G401 (cell line): Measurements from ENCODE around the gene HES5. TPM values are rescaled to one million over a fixed set of nuclear protein-coding genes. Genes with fewer than 3 reads are reported as not detected.

ENCODE experiments used
- DNase-seq: peaks from one replicate; pipeline ENCODE4 v3.0.0-alpha.2; 2015; ENCODE audit warnings: low spot score
- in situ Hi-C: cut with HindIII; loops from 2 replicates; pipeline ENCODE4 v1.10.0; 2016; ENCODE audit warnings: low sequenced_read_pairs, mixed read lengths
- total RNA-seq: library from RNA; depleted of rRNA; stranded (reverse); fragments of >200 nt; shearing (Covaris generic); gene quantifications from 2 replicates; pipeline ENCODE4 v1.2.3, GENCODE V29; 2014

The HES5 gene
- total RNA-seq, 1 experiment from 2014 or later, result not detected

DNA sequence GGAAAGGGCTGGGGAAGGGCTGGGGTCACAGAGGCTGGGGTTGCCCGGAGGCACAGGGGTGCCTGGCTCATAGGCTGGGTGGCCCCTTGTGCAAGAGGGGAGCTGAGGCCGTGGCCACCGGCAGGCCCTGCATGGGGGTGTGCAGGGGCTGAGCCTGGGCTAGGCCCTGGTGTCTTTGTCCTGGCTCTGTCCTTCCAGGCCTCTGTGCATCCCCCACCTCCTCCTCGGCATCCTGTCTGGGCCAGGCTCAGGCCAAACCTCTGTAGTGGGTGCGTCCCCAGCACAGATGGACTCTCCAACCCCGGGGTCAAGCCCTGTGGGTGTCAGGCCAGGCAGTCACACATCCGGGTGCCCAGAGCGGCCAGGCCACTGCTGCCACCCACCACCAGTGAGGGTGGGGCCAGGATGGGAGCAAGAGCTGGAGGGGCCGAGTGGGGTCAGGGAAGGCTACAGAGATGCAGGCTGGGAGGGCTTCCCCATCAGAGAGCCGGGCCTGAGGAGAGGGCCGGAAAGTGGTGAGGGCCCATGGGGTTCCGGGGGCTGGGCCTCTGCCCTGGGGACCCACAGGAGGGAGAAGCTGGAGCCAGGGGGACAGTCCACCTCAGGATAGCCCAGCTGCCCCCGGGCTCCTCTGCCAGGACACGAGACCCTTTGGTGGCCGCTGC lies 23.0 kb downstream of the HES5 start:
- no peak for DNase-seq
- in situ Hi-C loops, result loop anchor here (25.0 kb wide), 1 partner anchor 95 kb away; the partner anchor contains the start of gene PEX10

DNA sequence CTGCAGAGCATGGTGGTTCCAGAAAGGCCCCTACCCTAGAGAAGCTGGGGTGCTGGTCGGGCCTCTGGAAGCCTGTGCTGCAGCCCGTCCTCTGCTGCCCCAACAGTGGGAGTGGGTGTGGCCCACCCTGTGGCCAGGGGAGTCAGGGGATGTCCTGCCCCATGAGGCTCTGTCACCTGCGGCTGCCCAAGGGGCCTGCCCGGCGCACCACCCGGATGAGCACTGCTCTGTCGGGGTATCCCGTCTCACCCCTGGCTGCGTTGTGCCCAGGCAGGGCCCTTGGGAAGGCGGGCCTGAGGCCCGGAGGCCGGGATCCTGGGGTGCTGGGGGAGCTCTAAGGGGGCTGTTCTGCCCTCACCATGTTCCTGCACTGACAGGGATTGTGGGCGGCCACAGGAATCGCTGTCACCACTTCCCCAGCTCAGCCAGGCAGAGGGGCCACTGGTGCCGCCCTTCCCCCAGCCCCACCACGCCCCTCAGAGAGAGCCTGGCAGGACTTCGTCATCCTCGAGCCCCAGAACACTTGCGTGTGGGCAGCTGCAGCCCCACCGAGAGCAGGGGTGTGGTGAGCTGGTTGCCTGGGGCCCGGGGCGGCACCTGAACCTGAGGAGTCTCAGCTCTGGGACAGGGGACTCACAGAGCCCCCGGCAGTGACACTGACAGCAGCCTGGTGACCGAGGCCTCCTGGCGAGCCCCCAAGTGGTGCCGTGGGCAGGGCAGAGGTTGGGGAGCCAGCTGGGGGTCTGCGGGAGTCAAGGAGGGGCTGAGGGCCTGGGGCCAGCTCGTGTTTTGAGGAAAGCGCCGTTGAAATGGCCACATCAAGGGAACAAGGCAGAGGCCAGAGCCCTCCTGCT lies 23.8 kb downstream of the HES5 start:
- in situ Hi-C loops, result loop anchor here (25.0 kb wide), 1 partner anchor 94 kb away; the partner anchor contains the start of gene PEX10
- DNase-seq, result no peak

DNA sequence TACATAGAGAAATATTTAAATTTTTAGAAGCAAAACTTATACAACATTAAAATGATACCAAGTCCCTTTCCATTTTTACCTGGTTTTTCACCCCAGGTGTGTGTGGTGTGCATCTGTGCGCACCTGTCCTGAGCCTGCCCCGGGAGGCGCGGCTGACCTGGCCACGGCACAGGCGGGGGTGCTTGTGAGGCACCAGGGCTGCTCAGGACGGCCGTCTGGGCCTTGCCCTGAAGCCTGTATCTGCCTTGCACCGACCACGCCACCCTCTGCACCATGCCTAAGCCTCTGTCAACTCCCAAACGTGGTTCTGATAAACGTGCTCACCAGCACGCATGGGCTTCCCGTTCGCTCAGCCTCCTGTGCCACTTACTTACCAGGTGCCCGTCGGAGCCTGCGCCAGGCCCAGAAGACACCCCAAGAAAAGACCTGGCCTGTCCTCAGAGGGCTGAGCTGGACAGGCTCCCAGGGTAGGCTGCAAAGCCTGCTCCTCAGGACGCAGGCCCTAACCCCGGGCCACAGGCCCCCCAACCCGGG lies 24.5 kb downstream of the HES5 start:
- in situ Hi-C loops, result loop anchor here (25.0 kb wide), 1 partner anchor 93 kb away; the partner anchor contains the start of gene PEX10
- DNase-seq, result no peak

GRCh38 chr1:2504949-2505272 lies 25.2 kb downstream of the HES5 start:
- in situ Hi-C loops, result loop anchor here (25.0 kb wide), 1 partner anchor 93 kb away; the partner anchor contains the start of gene PEX10
- no peak for DNase-seq

GRCh38 chr1:2504225-2504948 lies 25.7 kb downstream of the HES5 start:
- in situ Hi-C loops, result loop anchor here (25.0 kb wide), 1 partner anchor 92 kb away; the partner anchor contains the start of gene PEX10
- peak; percentile 24 for DNase-seq

DNA sequence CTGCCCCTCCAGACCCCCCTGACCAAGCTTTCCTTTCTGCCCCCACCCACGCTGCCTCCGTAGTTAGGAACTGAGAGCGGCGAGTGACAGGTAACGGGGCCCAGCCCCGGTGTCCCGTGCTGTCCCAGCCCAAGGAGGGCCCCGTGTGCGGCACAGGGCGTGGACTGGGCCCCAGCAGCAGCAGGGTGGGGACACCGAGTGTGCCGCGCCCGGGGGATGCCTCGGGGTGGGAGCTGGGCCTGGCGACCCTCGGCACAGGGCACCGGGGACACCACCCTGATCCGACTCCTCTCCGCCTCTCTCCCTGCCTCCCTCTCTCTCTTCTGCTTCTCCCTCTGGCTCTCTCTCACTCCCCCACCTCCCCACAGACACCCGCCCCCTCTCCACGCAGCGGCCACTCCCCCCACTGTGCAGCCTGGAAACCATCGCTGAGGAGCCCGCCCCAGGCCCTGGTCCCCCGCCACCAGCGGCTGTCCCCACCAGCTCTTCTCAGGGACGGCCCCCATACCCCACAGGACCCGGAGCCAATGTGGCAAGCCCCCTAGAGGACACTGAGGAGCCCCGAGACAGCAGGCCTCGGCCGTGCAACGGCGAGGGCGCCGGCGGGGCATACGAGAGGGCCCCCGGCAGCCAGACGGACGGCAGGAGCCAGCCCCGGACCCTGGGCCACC lies 26.4 kb downstream of the HES5 start:
- no peak for DNase-seq
- in situ Hi-C loops, result loop anchor here (25.0 kb wide), 1 partner anchor 91 kb away; the partner anchor contains the start of gene PEX10

DNA sequence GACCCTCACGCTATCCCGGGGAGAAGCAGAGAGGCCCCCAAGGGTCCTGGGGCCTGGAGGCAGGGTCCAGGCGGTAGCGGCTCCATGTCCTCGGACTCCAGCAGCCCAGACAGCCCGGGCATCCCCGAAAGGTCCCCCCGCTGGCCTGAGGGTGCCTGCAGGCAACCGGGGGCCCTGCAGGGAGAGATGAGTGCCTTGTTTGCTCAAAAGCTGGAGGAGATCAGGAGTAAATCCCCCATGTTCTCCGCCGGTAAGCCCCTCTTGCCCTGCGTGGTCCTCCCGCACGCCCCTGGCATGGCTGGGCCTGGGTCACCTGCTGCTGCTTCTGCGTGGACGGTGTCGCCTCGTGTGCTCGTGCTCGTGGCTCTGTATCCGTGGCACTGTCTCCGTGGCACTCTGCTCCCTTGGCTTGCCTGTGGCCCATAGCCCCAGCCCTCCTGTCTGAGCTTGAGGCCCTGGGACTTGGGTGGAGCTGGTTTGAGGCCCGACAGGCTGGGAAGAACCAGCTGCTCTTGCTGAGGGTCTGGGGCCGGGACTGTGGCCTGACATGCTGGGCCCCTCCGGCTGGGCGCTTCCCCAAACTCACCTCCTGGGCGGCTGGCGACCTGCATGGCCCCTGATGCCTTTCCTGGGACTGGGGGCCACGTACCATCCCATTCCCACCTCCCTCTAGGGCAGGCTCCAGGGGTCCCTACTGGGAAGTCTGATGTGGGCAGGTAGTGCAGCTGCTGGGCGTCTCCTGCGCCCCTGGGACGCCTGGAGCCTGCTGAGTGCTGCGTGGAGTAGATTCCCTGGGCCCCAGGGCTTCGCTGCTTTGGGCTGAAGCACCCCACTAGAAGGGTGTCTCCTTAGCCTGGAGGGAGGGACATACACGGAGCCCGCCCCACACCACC lies 27.2 kb downstream of the HES5 start:
- DNase-seq, result no peak
- in situ Hi-C loops, result loop anchor here (25.0 kb wide), 1 partner anchor 91 kb away; the partner anchor contains the start of gene PEX10

GRCh38 chr1:2502210-2502609 lies 27.9 kb downstream of the HES5 start:
- in situ Hi-C loops, result loop anchor here (25.0 kb wide), 1 partner anchor 90 kb away; the partner anchor contains the start of gene PEX10
- DNase-seq, result no peak

DNA sequence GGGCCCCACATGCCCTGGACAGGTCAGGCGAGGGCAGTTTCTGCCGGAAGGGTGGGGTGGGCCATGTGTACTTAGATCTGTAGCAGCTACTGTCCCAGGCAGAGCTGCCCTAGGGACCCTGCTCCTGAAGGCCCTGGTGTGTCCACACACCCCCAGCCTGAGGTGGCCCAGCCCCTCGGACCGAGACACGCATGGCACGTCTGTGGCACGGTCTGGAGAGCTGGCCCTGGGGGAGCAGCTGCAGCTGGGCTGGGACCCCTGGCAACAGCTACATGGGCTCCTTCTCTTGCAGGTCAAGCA lies 28.3 kb downstream of the HES5 start:
- in situ Hi-C loops, result loop anchor here (25.0 kb wide), 1 partner anchor 89 kb away; the partner anchor contains the start of gene PEX10
- no peak for DNase-seq

DNA sequence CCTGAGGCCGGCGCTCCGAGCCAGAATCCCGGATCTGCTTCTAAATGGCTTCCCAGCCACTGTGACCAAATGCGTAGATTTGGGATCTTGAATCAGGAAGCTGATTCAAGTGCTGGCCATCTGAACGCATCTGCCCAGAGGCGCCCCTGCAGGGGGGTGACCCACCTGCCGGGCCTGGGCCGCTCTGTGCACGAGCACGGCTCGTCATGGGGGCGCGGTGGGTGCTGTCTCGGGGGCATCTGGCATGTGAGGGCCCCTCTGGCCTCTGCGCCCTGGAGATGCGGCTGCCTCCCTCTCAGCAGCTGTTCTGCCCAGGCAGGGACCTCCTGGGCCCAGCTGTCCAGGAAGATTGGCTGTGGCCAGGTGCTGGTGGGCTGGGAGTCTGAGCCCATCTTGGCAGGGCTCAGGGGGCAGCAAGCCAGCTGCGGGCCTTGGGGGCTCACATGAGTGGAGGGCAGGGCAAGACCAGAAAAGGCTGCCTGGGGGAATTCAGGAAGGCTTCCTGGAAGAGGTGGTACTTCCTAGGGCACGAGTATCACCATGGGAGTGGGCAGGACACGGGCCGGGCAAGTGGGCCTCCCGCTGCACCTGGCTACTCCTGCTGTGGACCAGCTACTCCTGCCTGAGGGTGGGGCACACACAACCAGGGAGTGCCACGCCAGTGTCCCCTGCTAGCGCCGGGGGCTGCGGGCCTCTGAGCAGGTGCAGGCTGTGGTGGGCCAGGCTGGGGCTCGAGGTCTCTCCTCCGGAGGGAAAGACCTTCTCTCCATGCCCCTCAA lies 28.8 kb downstream of the HES5 start:
- in situ Hi-C loops, result loop anchor here (25.0 kb wide), 1 partner anchor 89 kb away; the partner anchor contains the start of gene PEX10
- no peak for DNase-seq

GRCh38 chr1:2499986-2500596 lies 30.0 kb downstream of the HES5 start:
- in situ Hi-C loops, result loop anchor here (25.0 kb wide), 1 partner anchor 88 kb away; the partner anchor contains the start of gene PEX10
- DNase-seq, result no peak

DNA sequence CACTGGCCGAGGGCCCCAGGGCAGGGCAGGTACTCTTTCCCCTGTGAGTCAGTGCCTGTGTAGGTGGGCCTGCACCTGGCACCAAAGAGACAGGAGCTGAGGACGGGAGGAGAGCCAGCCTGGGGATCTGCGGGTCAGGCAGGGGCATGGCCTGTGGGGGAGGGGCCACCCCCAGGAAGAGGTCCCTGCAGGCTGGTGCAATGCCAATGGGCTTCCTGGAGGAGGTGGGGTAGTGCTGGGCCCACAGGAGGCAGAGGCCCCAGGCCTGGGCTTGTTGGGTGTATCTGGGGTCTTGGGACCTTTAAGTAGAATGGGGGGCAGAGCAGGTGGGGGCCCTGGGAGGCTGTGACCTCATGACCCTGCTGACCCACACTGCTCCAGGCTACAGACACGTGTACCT lies 30.8 kb downstream of the HES5 start:
- no peak for DNase-seq
- in situ Hi-C loops, result no loop called here

GRCh38 chr1:2498648-2499047 lies 31.4 kb downstream of the HES5 start:
- no peak for DNase-seq
- in situ Hi-C loops, result no loop called here

DNA sequence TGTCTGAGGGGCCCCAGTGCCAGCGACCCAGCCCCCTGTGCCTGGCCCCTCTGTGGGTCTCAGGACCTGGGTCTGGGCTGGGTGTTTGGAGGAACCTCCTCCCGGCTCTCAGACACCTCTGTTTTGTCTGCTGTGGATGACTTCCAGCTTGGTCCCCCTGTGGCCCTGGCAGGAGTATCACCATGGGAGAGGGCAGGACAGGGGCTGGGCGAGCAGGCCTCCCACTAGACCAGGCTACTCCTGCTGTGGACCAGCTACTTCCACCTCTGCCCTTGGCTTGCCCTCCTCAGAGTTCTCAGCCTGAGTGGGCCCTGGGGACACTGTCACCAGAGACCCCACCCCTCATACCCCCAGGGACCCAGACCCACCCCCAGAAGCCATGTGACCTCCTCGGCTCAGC lies 32.2 kb downstream of the HES5 start:
- DNase-seq, result no peak
- in situ Hi-C loops, result no loop called here

DNA sequence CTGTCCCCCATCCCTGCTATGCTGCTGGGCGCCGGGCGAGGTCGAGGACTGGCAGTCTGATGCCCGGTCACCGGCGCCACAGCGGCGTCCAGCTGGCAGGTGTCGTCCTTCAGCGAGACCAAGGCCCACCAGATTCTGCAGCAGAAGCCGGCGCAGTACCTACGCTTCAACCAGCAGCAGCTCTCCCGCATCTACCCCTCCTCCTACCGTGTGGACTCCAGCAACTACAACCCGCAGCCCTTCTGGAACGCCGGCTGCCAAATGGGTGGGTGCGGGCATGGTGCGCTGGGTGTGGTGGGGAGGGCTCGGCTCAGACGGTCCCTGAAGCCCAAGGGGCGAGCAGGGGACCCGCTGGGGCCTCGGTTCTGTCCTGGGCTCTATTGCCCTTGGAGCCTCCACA lies 33.3 kb downstream of the HES5 start:
- in situ Hi-C loops, result no loop called here
- no peak for DNase-seq

DNA sequence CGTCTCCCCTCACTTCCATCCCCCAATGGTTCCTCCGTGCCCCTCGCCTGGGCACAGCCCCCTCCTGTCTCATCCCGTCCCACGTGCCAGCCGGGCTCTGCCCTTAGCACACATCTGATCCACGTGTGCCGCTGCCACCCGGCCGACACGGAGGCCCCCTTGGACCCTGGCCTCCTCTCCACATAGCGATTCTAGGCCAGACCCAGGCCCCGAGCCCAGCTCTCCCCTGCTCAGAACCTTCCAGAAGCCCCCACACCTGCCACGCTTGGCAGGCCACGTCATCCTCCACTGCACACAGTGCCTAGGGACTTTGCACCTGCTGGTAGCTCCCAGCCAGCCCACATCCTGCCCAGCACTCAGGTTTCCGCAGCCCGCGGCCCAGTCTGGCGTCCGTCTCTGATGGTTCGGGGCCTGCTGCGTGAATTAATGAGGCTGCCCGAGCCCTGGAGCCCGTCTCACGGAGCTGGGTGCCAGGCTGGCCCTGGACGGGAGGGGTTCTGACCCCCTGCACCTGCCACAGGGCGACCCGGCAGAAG lies 33.9 kb downstream of the HES5 start:
- no peak for DNase-seq
- in situ Hi-C loops, result no loop called here
